ENCODE data around the gene GATA5.

DNA sequence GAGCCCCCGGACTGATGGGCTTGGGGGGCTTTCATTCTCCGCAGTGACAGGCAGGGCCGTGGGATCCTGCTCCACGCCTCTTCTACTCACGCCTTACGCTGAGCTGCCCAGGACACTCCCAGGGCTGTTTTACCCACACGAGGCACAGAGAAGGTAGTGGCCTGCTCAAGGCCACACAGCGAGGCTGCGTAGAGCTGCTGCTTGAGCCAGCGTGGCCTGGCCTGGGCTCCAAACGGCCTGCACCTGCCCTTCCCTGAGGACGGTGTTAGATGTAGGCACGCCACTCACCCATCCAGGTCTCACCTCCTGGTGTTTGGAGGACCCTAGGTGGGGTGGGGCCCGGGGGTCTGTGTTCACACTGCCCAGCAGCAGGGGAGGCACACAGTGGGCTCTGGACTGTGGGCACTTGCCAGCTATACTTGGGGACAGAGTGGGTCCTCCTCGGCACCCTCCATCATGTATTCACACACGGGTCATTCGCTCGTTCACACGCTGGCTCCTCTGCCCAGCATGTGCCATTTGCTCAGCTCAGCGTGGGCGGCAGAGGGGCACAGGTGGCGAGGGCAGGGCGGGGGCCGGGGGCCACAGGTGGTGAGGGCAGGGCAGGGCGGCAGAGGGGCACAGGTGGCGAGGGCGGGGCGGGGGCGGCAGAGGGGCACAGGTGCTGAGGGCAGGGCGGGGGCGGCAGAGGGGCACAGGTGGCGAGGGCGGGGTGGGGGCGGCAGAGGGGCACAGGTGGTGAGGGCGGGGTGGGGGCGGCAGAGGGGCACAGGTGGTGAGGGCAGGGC lies 30.0 kb downstream of the GATA5 start:
- TF ChIP-seq, protein P1, sequence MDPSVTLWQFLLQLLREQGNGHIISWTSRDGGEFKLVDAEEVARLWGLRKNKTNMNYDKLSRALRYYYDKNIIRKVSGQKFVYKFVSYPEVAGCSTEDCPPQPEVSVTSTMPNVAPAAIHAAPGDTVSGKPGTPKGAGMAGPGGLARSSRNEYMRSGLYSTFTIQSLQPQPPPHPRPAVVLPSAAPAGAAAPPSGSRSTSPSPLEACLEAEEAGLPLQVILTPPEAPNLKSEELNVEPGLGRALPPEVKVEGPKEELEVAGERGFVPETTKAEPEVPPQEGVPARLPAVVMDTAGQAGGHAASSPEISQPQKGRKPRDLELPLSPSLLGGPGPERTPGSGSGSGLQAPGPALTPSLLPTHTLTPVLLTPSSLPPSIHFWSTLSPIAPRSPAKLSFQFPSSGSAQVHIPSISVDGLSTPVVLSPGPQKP (IDR thresholded peaks at IDR 0.05; ENCODE audit: low read depth, low read length): no peak
- TF ChIP-seq NFYA (IDR thresholded peaks at IDR 0.05; ENCODE audit: borderline replicate concordance, low read depth, low read length): no peak
- TF ChIP-seq SRF (IDR thresholded peaks at IDR 0.05; ENCODE audit: low read depth in 2 of 2, low read length in 2 of 2): no peak
- no peak for TF ChIP-seq SREBF2 (IDR thresholded peaks at IDR 0.05; ENCODE audit: low read length)
- no peak for TF ChIP-seq NRF1 (conservative IDR thresholded peaks at IDR 0.05; ENCODE audit: low read depth, low read length)
- TF ChIP-seq, protein P2, sequence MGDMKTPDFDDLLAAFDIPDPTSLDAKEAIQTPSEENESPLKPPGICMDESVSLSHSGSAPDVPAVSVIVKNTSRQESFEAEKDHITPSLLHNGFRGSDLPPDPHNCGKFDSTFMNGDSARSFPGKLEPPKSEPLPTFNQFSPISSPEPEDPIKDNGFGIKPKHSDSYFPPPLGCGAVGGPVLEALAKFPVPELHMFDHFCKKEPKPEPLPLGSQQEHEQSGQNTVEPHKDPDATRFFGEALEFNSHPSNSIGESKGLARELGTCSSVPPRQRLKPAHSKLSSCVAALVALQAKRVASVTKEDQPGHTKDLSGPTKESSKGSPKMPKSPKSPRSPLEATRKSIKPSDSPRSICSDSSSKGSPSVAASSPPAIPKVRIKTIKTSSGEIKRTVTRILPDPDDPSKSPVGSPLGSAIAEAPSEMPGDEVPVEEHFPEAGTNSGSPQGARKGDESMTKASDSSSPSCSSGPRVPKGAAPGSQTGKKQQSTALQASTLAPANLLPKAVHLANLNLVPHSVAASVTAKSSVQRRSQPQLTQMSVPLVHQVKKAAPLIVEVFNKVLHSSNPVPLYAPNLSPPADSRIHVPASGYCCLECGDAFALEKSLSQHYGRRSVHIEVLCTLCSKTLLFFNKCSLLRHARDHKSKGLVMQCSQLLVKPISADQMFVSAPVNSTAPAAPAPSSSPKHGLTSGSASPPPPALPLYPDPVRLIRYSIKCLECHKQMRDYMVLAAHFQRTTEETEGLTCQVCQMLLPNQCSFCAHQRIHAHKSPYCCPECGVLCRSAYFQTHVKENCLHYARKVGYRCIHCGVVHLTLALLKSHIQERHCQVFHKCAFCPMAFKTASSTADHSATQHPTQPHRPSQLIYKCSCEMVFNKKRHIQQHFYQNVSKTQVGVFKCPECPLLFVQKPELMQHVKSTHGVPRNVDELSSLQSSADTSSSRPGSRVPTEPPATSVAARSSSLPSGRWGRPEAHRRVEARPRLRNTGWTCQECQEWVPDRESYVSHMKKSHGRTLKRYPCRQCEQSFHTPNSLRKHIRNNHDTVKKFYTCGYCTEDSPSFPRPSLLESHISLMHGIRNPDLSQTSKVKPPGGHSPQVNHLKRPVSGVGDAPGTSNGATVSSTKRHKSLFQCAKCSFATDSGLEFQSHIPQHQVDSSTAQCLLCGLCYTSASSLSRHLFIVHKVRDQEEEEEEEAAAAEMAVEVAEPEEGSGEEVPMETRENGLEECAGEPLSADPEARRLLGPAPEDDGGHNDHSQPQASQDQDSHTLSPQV (IDR thresholded peaks at IDR 0.05): no peak
- TF ChIP-seq, protein P3, sequence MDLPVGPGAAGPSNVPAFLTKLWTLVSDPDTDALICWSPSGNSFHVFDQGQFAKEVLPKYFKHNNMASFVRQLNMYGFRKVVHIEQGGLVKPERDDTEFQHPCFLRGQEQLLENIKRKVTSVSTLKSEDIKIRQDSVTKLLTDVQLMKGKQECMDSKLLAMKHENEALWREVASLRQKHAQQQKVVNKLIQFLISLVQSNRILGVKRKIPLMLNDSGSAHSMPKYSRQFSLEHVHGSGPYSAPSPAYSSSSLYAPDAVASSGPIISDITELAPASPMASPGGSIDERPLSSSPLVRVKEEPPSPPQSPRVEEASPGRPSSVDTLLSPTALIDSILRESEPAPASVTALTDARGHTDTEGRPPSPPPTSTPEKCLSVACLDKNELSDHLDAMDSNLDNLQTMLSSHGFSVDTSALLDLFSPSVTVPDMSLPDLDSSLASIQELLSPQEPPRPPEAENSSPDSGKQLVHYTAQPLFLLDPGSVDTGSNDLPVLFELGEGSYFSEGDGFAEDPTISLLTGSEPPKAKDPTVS (IDR thresholded peaks at IDR 0.05; ENCODE audit: low read depth, low read length): no peak
- TF ChIP-seq GABPA (IDR thresholded peaks at IDR 0.05; ENCODE audit: low read depth): no peak
- no peak for TF ChIP-seq RAD21 (IDR thresholded peaks at IDR 0.05; ENCODE audit: insufficient read depth, low read depth, low read length)
